ENCODE data around the gene CCDC60. TPM values are rescaled to one million over a fixed set of nuclear protein-coding genes. Genes with fewer than 3 reads are reported as not detected.

CCDC60 gene
- total and polyA plus RNA-seq, 10 of the 15 experiments (the other 5 are each of a cell fraction or from before 2014, with no cell fraction given): 0.19 TPM; not detected in 9

DNA sequence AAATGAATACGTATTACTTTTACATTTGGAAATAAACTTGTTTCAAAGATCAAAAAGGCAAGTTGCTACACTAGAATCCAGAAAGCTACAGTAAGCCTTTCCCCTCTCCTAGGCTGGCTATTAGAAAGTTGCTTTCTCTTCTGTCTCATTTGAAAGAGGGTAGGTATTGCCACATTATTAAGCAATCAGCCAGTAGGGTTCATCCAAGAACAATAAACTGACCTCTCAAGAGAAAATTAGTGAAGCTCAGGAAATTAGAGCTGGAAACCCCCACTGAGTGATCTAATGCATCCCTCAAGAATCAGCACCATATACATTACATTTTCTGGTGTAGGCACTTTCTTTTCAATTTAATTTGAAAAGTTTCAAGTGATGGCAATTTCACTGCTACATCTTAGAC is 254.6 kb downstream of the CCDC60 start:
- whole genome bisulfite sequencing (ENCODE audit: insufficient coverage, insufficient replicate concordance, low lambda C conversion rate, missing lambda C conversion rate): 6% methylated on average over 1 of the region's 1 CpG
- BruUV-seq (replicated peaks): no TSS peak
- ATAC-seq: peak; percentile 50
- SMC1A ChIA-PET (ENCODE audit: uncharacterized antibody, unreplicated experiment): no interaction called here
- H3K4me1 ChIP-seq (ENCODE audit: control insufficient read depth, insufficient read depth, low read length): no peaks in the 10 kb centered on the region
- H3K27ac ChIP-seq (ENCODE audit: control insufficient read depth, insufficient read depth): no peak overlapping the region
- no peaks in the 10 kb centered on the region for H3K79me2 ChIP-seq (ENCODE audit: control insufficient read depth, insufficient read depth, low read length)
- no peak overlapping the region for H2AFZ ChIP-seq (ENCODE audit: control insufficient read depth, low read depth, low read length)
- RAD21 ChIA-PET (ENCODE audit: unreplicated experiment): interaction anchor here (0.9 kb wide), 1 partner anchor 79 kb away, joined by 3 read pairs; the partner anchor contains the start of gene PRKAB1
- CTCF ChIA-PET: interaction anchor here (0.9 kb wide), 1 partner anchor 44 kb away, joined by 3 read pairs; no protein-coding TSS in a partner anchor
- in situ Hi-C loops (cut with MboI): no loop called here
- H3K9ac ChIP-seq (ENCODE audit: control insufficient read depth, insufficient read depth, low read length): no peak overlapping the region
- POLR2A ChIA-PET: no interaction called here
- H3K36me3 ChIP-seq (ENCODE audit: control insufficient read depth in 2 of 2, insufficient read depth in 2 of 2, low read length in 1 of 2): no peaks in the 10 kb centered on the region
- intact Hi-C loops (cut with micrococcal nuclease; ENCODE audit: unreplicated experiment): no loop called here
- no peak overlapping the region for H3K4me2 ChIP-seq (ENCODE audit: control insufficient read depth, insufficient read depth)
- FAIRE-seq: no peak
- no peaks in the 10 kb centered on the region for H3K9me3 ChIP-seq (replicated peaks; ENCODE audit: control insufficient read depth, insufficient read depth, low read length)
- no peak overlapping the region for H3K4me3 ChIP-seq
- H3K27me3 ChIP-seq (replicated peaks in 1 of 2; ENCODE audit: control insufficient read depth in 2 of 2, insufficient read depth in 2 of 2, low read length in 1 of 2): no peaks in the 10 kb centered on the region; a peak in 2 of 4 replicates
- H4K20me1 ChIP-seq (ENCODE audit: control insufficient read depth, insufficient read depth): no peaks in the 10 kb centered on the region
- no peak for DNase-seq (ENCODE audit: low read depth, low spot score)
- TF ChIP-seq ZNF384 (IDR thresholded peaks at IDR 0.05; ENCODE audit: borderline replicate concordance, low read depth, low read length) (no peak), CHD1 (IDR thresholded peaks at IDR 0.05; ENCODE audit: low read depth, low read length) (no peak), CBFB (IDR thresholded peaks at IDR 0.05; ENCODE audit: low read depth) (no peak), ZBTB11 (CRISPR knock-in tag; IDR thresholded peaks at IDR 0.05) (no peak), ELK1 (IDR thresholded peaks at IDR 0.05; ENCODE audit: low read depth, low read length) (no peak), CREB1 (IDR thresholded peaks at IDR 0.05; ENCODE audit: low read depth) (no peak), FOXM1 (IDR thresholded peaks at IDR 0.05; ENCODE audit: low read depth, low read length) (no peak), ASH2L (IDR thresholded peaks at IDR 0.05; ENCODE audit: borderline replicate concordance, low read depth) (no peak), SREBF2 (IDR thresholded peaks at IDR 0.05; ENCODE audit: low read length) (no peak), PKNOX1 (IDR thresholded peaks at IDR 0.05) (no peak)
- TF ChIP-seq, protein P1, sequence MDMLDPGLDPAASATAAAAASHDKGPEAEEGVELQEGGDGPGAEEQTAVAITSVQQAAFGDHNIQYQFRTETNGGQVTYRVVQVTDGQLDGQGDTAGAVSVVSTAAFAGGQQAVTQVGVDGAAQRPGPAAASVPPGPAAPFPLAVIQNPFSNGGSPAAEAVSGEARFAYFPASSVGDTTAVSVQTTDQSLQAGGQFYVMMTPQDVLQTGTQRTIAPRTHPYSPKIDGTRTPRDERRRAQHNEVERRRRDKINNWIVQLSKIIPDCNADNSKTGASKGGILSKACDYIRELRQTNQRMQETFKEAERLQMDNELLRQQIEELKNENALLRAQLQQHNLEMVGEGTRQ (IDR thresholded peaks at IDR 0.05; ENCODE audit: borderline replicate concordance, low read depth, low read length): no peak
- TF ChIP-seq, protein P2, sequence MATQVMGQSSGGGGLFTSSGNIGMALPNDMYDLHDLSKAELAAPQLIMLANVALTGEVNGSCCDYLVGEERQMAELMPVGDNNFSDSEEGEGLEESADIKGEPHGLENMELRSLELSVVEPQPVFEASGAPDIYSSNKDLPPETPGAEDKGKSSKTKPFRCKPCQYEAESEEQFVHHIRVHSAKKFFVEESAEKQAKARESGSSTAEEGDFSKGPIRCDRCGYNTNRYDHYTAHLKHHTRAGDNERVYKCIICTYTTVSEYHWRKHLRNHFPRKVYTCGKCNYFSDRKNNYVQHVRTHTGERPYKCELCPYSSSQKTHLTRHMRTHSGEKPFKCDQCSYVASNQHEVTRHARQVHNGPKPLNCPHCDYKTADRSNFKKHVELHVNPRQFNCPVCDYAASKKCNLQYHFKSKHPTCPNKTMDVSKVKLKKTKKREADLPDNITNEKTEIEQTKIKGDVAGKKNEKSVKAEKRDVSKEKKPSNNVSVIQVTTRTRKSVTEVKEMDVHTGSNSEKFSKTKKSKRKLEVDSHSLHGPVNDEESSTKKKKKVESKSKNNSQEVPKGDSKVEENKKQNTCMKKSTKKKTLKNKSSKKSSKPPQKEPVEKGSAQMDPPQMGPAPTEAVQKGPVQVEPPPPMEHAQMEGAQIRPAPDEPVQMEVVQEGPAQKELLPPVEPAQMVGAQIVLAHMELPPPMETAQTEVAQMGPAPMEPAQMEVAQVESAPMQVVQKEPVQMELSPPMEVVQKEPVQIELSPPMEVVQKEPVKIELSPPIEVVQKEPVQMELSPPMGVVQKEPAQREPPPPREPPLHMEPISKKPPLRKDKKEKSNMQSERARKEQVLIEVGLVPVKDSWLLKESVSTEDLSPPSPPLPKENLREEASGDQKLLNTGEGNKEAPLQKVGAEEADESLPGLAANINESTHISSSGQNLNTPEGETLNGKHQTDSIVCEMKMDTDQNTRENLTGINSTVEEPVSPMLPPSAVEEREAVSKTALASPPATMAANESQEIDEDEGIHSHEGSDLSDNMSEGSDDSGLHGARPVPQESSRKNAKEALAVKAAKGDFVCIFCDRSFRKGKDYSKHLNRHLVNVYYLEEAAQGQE (IDR thresholded peaks at IDR 0.05; ENCODE audit: low read depth, low read length): no peak
- TF ChIP-seq, protein P3, sequence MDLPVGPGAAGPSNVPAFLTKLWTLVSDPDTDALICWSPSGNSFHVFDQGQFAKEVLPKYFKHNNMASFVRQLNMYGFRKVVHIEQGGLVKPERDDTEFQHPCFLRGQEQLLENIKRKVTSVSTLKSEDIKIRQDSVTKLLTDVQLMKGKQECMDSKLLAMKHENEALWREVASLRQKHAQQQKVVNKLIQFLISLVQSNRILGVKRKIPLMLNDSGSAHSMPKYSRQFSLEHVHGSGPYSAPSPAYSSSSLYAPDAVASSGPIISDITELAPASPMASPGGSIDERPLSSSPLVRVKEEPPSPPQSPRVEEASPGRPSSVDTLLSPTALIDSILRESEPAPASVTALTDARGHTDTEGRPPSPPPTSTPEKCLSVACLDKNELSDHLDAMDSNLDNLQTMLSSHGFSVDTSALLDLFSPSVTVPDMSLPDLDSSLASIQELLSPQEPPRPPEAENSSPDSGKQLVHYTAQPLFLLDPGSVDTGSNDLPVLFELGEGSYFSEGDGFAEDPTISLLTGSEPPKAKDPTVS (IDR thresholded peaks at IDR 0.05; ENCODE audit: low read depth, low read length): no peak

All from GM12878 (cell line).